Measurements from ENCODE around the gene CNTNAP2. TPM values are rescaled to one million over a fixed set of nuclear protein-coding genes. Genes with fewer than 3 reads are reported as not detected.

The CNTNAP2 gene
- total and polyA plus RNA-seq, 4 experiments from 2014 or later: 0.19 to 0.50 (median 0.20) TPM; not detected in 1

- intact Hi-C loops (cut with micrococcal nuclease): no loop called here
- H3K27me3 ChIP-seq (ENCODE audit: insufficient read depth, low read length): no peaks in the 10 kb centered on the region
- H3K9me3 ChIP-seq (ENCODE audit: control insufficient read depth in 1 of 2, low read length in 2 of 2): no peaks in the 10 kb centered on the region
- no peaks in the 10 kb centered on the region for H3K4me1 ChIP-seq (ENCODE audit: insufficient read depth, low read length)
- H3K36me3 Mint-ChIP-seq: no peaks in the 10 kb centered on the region
- POLR2A ChIA-PET (ENCODE audit: partially characterized antibody): no interaction called here
- H3K27me3 Mint-ChIP-seq: no peaks in the 10 kb centered on the region
- no peak overlapping the region for H3K4me3 Mint-ChIP-seq
- H3K36me3 ChIP-seq (ENCODE audit: insufficient read depth, low read length): no peaks in the 10 kb centered on the region
- peaks cover 0 to 14% (median 6%) of the 10 kb centered on the region in 8 donors for H3K9me3 Mint-ChIP-seq
- no peak overlapping the region for H3K27ac Mint-ChIP-seq
- DNase-seq: no peak
- CTCF ChIA-PET (ENCODE audit: partially characterized antibody): no interaction called here
- H3K4me1 Mint-ChIP-seq: no peaks in the 10 kb centered on the region
- H3K4me3 ChIP-seq (ENCODE audit: low read length in 2 of 2): no peak overlapping the region
- no peak overlapping the region for H3K27ac ChIP-seq (ENCODE audit: low read depth, low read length)
These were observed 714.1 kb downstream of the CNTNAP2 start for GRCh38 chr7:146830686-146831085.

GRCh38 chr7:146831875-146832274, 715.3 kb downstream of the CNTNAP2 start:
- ChIA-PET CTCF (ENCODE audit: partially characterized antibody) (no interaction called here), POLR2A (ENCODE audit: partially characterized antibody) (no interaction called here)
- Histone ChIP-seq H3K9me3 (ENCODE audit: control insufficient read depth in 1 of 2, low read length in 2 of 2) (no peaks in the 10 kb centered on the region), H3K36me3 (ENCODE audit: insufficient read depth, low read length) (no peaks in the 10 kb centered on the region), H3K27me3 (ENCODE audit: insufficient read depth, low read length) (no peaks in the 10 kb centered on the region), H3K4me1 (ENCODE audit: insufficient read depth, low read length) (no peaks in the 10 kb centered on the region), H3K4me3 (ENCODE audit: low read length in 2 of 2) (no peak overlapping the region), H3K27ac (ENCODE audit: low read depth, low read length) (no peak overlapping the region)
- no peak for DNase-seq
- Mint-ChIP-seq H3K27ac (no peak overlapping the region), H3K4me3 (no peak overlapping the region), H3K36me3 (no peaks in the 10 kb centered on the region), H3K4me1 (no peaks in the 10 kb centered on the region), H3K27me3 (no peaks in the 10 kb centered on the region), H3K9me3 (peaks cover 0 to 16% (median 7%) of the 10 kb centered on the region in 8 donors)
- intact Hi-C loops (cut with micrococcal nuclease): no loop called here

- POLR2A ChIA-PET (ENCODE audit: partially characterized antibody): no interaction called here
- CTCF ChIA-PET (ENCODE audit: partially characterized antibody): no interaction called here
- H3K4me1 Mint-ChIP-seq: no peaks in the 10 kb centered on the region
- Histone ChIP-seq H3K4me1 (ENCODE audit: insufficient read depth, low read length) (no peaks in the 10 kb centered on the region), H3K27me3 (ENCODE audit: insufficient read depth, low read length) (no peaks in the 10 kb centered on the region), H3K36me3 (ENCODE audit: insufficient read depth, low read length) (no peaks in the 10 kb centered on the region), H3K4me3 (ENCODE audit: low read length in 2 of 2) (no peak overlapping the region), H3K27ac (ENCODE audit: low read depth, low read length) (no peak overlapping the region), H3K9me3 (ENCODE audit: control insufficient read depth in 1 of 2, low read length in 2 of 2) (peaks cover 0 to 2% of the 10 kb centered on the region in 2 donors)
- intact Hi-C loops (cut with micrococcal nuclease): no loop called here
- no peak overlapping the region for H3K4me3 Mint-ChIP-seq
- peaks cover 0 to 1% of the 10 kb centered on the region in 2 donors for H3K36me3 Mint-ChIP-seq
- no peaks in the 10 kb centered on the region for H3K27me3 Mint-ChIP-seq
- H3K9me3 Mint-ChIP-seq: peaks cover 0 to 4% (median 3%) of the 10 kb centered on the region in 8 donors
- no peak for DNase-seq
- no peak overlapping the region for H3K27ac Mint-ChIP-seq
These were observed 727.8 kb downstream of the CNTNAP2 start for GRCh38 chr7:146844405-146844804.

- CTCF ChIA-PET (ENCODE audit: partially characterized antibody): no interaction called here
- Mint-ChIP-seq H3K36me3 (no peaks in the 10 kb centered on the region), H3K27ac (no peak overlapping the region), H3K4me1 (no peaks in the 10 kb centered on the region), H3K9me3 (peaks cover 0 to 19% (median 4%) of the 10 kb centered on the region in 8 donors), H3K27me3 (no peaks in the 10 kb centered on the region), H3K4me3 (no peak overlapping the region)
- H3K27ac ChIP-seq (ENCODE audit: low read depth, low read length): no peak overlapping the region
- H3K4me1 ChIP-seq (ENCODE audit: insufficient read depth, low read length): no peaks in the 10 kb centered on the region
- intact Hi-C loops (cut with micrococcal nuclease): no loop called here
- no peaks in the 10 kb centered on the region for H3K36me3 ChIP-seq (ENCODE audit: insufficient read depth, low read length)
- DNase-seq: no peak
- POLR2A ChIA-PET (ENCODE audit: partially characterized antibody): no interaction called here
- no peaks in the 10 kb centered on the region for H3K27me3 ChIP-seq (ENCODE audit: insufficient read depth, low read length)
- no peak overlapping the region for H3K4me3 ChIP-seq (ENCODE audit: low read length in 2 of 2)
- no peaks in the 10 kb centered on the region for H3K9me3 ChIP-seq (ENCODE audit: control insufficient read depth in 1 of 2, low read length in 2 of 2)
These were observed 742.1 kb downstream of the CNTNAP2 start for GRCh38 chr7:146858690-146859089.

GRCh38 chr7:146861701-146862100, 745.1 kb downstream of the CNTNAP2 start:
- Histone ChIP-seq H3K9me3 (ENCODE audit: control insufficient read depth in 1 of 2, low read length in 2 of 2) (no peaks in the 10 kb centered on the region), H3K36me3 (ENCODE audit: insufficient read depth, low read length) (no peaks in the 10 kb centered on the region)
- H3K27ac Mint-ChIP-seq: no peak overlapping the region

GRCh38 chr7:146862415-146862814, 745.8 kb downstream of the CNTNAP2 start:
- Mint-ChIP-seq H3K36me3 (no peaks in the 10 kb centered on the region), H3K27ac (no peak overlapping the region), H3K27me3 (no peaks in the 10 kb centered on the region), H3K9me3 (peaks cover 0 to 17% (median 4%) of the 10 kb centered on the region in 8 donors), H3K4me1 (no peaks in the 10 kb centered on the region), H3K4me3 (no peak overlapping the region)
- Histone ChIP-seq H3K9me3 (ENCODE audit: control insufficient read depth in 1 of 2, low read length in 2 of 2) (no peaks in the 10 kb centered on the region), H3K27me3 (ENCODE audit: insufficient read depth, low read length) (no peaks in the 10 kb centered on the region), H3K4me1 (ENCODE audit: insufficient read depth, low read length) (no peaks in the 10 kb centered on the region), H3K27ac (ENCODE audit: low read depth, low read length) (no peak overlapping the region), H3K4me3 (ENCODE audit: low read length in 2 of 2) (no peak overlapping the region), H3K36me3 (ENCODE audit: insufficient read depth, low read length) (no peaks in the 10 kb centered on the region)
- CTCF ChIA-PET (ENCODE audit: partially characterized antibody): no interaction called here
- POLR2A ChIA-PET (ENCODE audit: partially characterized antibody): no interaction called here
- no peak for DNase-seq
- intact Hi-C loops (cut with micrococcal nuclease): no loop called here

More at GRCh38 chr7:146861701-146862100, 745.1 kb downstream of the CNTNAP2 start:
- Mint-ChIP-seq H3K27me3 (no peaks in the 10 kb centered on the region), H3K4me1 (no peaks in the 10 kb centered on the region), H3K9me3 (peaks cover 0 to 19% (median 5%) of the 10 kb centered on the region in 8 donors), H3K36me3 (no peaks in the 10 kb centered on the region), H3K4me3 (no peak overlapping the region)
- ChIA-PET CTCF (ENCODE audit: partially characterized antibody) (no interaction called here), POLR2A (ENCODE audit: partially characterized antibody) (no interaction called here)
- Histone ChIP-seq H3K4me1 (ENCODE audit: insufficient read depth, low read length) (no peaks in the 10 kb centered on the region), H3K27me3 (ENCODE audit: insufficient read depth, low read length) (no peaks in the 10 kb centered on the region), H3K4me3 (ENCODE audit: low read length in 2 of 2) (no peak overlapping the region), H3K27ac (ENCODE audit: low read depth, low read length) (no peak overlapping the region)
- intact Hi-C loops (cut with micrococcal nuclease): no loop called here
- no peak for DNase-seq

- Histone ChIP-seq H3K4me3 (ENCODE audit: low read length in 2 of 2) (no peak overlapping the region), H3K9me3 (ENCODE audit: control insufficient read depth in 1 of 2, low read length in 2 of 2) (no peaks in the 10 kb centered on the region), H3K36me3 (ENCODE audit: insufficient read depth, low read length) (no peaks in the 10 kb centered on the region), H3K27ac (ENCODE audit: low read depth, low read length) (no peak overlapping the region), H3K4me1 (ENCODE audit: insufficient read depth, low read length) (no peaks in the 10 kb centered on the region), H3K27me3 (ENCODE audit: insufficient read depth, low read length) (no peaks in the 10 kb centered on the region)
- intact Hi-C loops (cut with micrococcal nuclease): no loop called here
- Mint-ChIP-seq H3K9me3 (peaks cover under 1 to 12% (median 6%) of the 10 kb centered on the region in 8 donors), H3K27ac (no peak overlapping the region), H3K4me3 (no peak overlapping the region), H3K4me1 (no peaks in the 10 kb centered on the region), H3K27me3 (no peaks in the 10 kb centered on the region), H3K36me3 (no peaks in the 10 kb centered on the region)
- POLR2A ChIA-PET (ENCODE audit: partially characterized antibody): no interaction called here
- CTCF ChIA-PET (ENCODE audit: partially characterized antibody): no interaction called here
- no peak for DNase-seq
These were observed 748.0 kb downstream of the CNTNAP2 start for GRCh38 chr7:146864644-146865043.

- DNase-seq: no peak
- no peaks in the 10 kb centered on the region for H3K9me3 ChIP-seq (ENCODE audit: control insufficient read depth in 1 of 2, low read length in 2 of 2)
- no peaks in the 10 kb centered on the region for H3K4me1 ChIP-seq (ENCODE audit: insufficient read depth, low read length)
- H3K9me3 Mint-ChIP-seq: peaks cover 1 to 12% (median 5%) of the 10 kb centered on the region in 8 donors
- intact Hi-C loops (cut with micrococcal nuclease): no loop called here
- H3K4me3 Mint-ChIP-seq: no peak overlapping the region
- H3K27ac Mint-ChIP-seq: no peak overlapping the region
- H3K36me3 Mint-ChIP-seq: no peaks in the 10 kb centered on the region
- POLR2A ChIA-PET (ENCODE audit: partially characterized antibody): no interaction called here
- H3K27me3 Mint-ChIP-seq: no peaks in the 10 kb centered on the region
- H3K27ac ChIP-seq (ENCODE audit: low read depth, low read length): no peak overlapping the region
- H3K4me3 ChIP-seq (ENCODE audit: low read length in 2 of 2): no peak overlapping the region
- CTCF ChIA-PET (ENCODE audit: partially characterized antibody): no interaction called here
- H3K27me3 ChIP-seq (ENCODE audit: insufficient read depth, low read length): no peaks in the 10 kb centered on the region
- no peaks in the 10 kb centered on the region for H3K36me3 ChIP-seq (ENCODE audit: insufficient read depth, low read length)
- no peaks in the 10 kb centered on the region for H3K4me1 Mint-ChIP-seq
These were observed 749.1 kb downstream of the CNTNAP2 start for GRCh38 chr7:146865696-146866095.
